IMR-90 (cell line): ENCODE measurements around the gene FRMPD4. TPM values are rescaled to one million over a fixed set of nuclear protein-coding genes. Genes with fewer than 3 reads are reported as not detected.

ENCODE experiments used
- ATAC-seq: fragments of 200-7000 bp; cut with Tn5 transposase; 2 replicates; pipeline ENCODE4 v1.9.1; 2020; ENCODE audit warnings: low read depth, mild to moderate bottlenecking, moderate library complexity
- BruUV-seq: library from RNA; stranded (reverse); fragments of 400-500 nt; replicated peaks from 2 replicates; lab custom pipeline; 2021; lab: Mats Ljungman, UMichigan
- CTCF ChIA-PET: fragments of 300-600 bp; formaldehyde crosslinking; extraction: SDS; loops from one replicate; lab custom pipeline; 2021; ENCODE audit warnings: antibody characterized with exemption; lab: Yijun Ruan, JAX
- POLR2A ChIA-PET: fragments of 300-600 bp; sonication (Branson Sonifier 250); formaldehyde crosslinking; loops from one replicate; lab custom pipeline; 2022; ENCODE audit warnings: antibody characterized with exemption; ENCODE audit not compliant: unreplicated experiment; lab: Charles Lee
- DNase-seq: peaks from one replicate; pipeline ENCODE4 v3.0.0; 2013
- H2AFZ ChIP-seq: replicated peaks from 2 replicates; pipeline ENCODE3; 2013; ENCODE audit warnings: low read length, mild to moderate bottlenecking; ENCODE audit not compliant: poor library complexity
- H2AK5ac ChIP-seq: 2 replicates; pipeline ENCODE4 v1.6.1; 2013; ENCODE audit warnings: low read depth, low read length, inconsistent platforms
- H2AK9ac ChIP-seq: replicated peaks from 2 replicates; pipeline ENCODE3; 2013; ENCODE audit warnings: mild to moderate bottlenecking, low read depth, low read length, moderate library complexity; ENCODE audit not compliant: poor library complexity
- H2BK120ac ChIP-seq: 2 replicates; pipeline ENCODE4 v1.6.1; 2013; ENCODE audit warnings: low read depth, low read length, inconsistent platforms
- H2BK15ac ChIP-seq: 3 replicates; pipeline ENCODE4 v1.6.1; 2013; ENCODE audit warnings: low read depth, low read length, inconsistent platforms
- H2BK20ac ChIP-seq: 2 replicates; pipeline ENCODE4 v1.6.1; 2013; ENCODE audit warnings: low read depth, mild to moderate bottlenecking, inconsistent platforms, low read length, moderate library complexity
- H2BK5ac ChIP-seq: 2 replicates; pipeline ENCODE4 v1.6.1; 2013; ENCODE audit warnings: mild to moderate bottlenecking, low read depth, low read length, inconsistent platforms; ENCODE audit not compliant: poor library complexity, severe bottlenecking
- H3K14ac ChIP-seq: replicated peaks from 2 replicates; pipeline ENCODE4 v1.6.1; 2013; ENCODE audit warnings: low read depth, low read length, inconsistent platforms
- H3K18ac ChIP-seq: 2 replicates; pipeline ENCODE4 v1.6.1; 2013; ENCODE audit warnings: low read depth, low read length, control low read depth
- H3K23ac ChIP-seq: 2 replicates; pipeline ENCODE4 v1.6.1; 2013; ENCODE audit warnings: low read depth, low read length, inconsistent platforms
- H3K27ac ChIP-seq: 2 replicates; pipeline ENCODE4 v1.5.1; 2013; ENCODE audit warnings: mild to moderate bottlenecking, control low read depth, low read length; ENCODE audit not compliant: insufficient read depth
- H3K27me3 ChIP-seq: 2 replicates; pipeline ENCODE4 v1.6.1; 2013; ENCODE audit warnings: low read length; ENCODE audit not compliant: control insufficient read depth, insufficient read depth
- H3K36me3 ChIP-seq: 2 replicates; pipeline ENCODE4 v1.6.1; 2013; ENCODE audit warnings: low read length, mixed read lengths; ENCODE audit not compliant: control insufficient read depth, insufficient read depth
- H3K4ac ChIP-seq: 2 replicates; pipeline ENCODE4 v1.6.1; 2013; ENCODE audit warnings: low read depth, low read length, inconsistent platforms
- H3K4me1 ChIP-seq: 2 replicates; pipeline ENCODE4 v1.6.1; 2013; ENCODE audit warnings: low read length, mixed read lengths; ENCODE audit not compliant: control insufficient read depth, insufficient read depth
- H3K4me2 ChIP-seq: 2 replicates; pipeline ENCODE4 v1.6.1; 2013; ENCODE audit warnings: low read depth, mild to moderate bottlenecking, control low read depth, low read length, moderate library complexity
- H3K4me3 ChIP-seq: 2 replicates; pipeline ENCODE4 v1.5.1; 2013; ENCODE audit warnings: low read depth, mild to moderate bottlenecking, control low read depth, low read length, moderate library complexity; ENCODE audit not compliant: insufficient read depth
- H3K56ac ChIP-seq: 2 replicates; pipeline ENCODE4 v1.6.1; 2013; ENCODE audit warnings: low read length, inconsistent platforms; ENCODE audit not compliant: insufficient read depth; ENCODE audit errors: extremely low read depth
- H3K79me1 ChIP-seq, 2 experiments: 2 replicates each; pipeline ENCODE4 v1.6.1; 2013; ENCODE audit warnings: low read length in 2 of 2, inconsistent platforms in 1 of 2, low read depth in 1 of 2
- H3K9ac ChIP-seq: 2 replicates; pipeline ENCODE4 v1.6.1; 2013; ENCODE audit warnings: low read depth, low read length, control low read depth
- H3K9me1 ChIP-seq: 2 replicates; pipeline ENCODE4 v1.6.1; 2013; ENCODE audit warnings: low read length, inconsistent platforms; ENCODE audit not compliant: insufficient read depth
- H3K9me3 ChIP-seq: 2 replicates; pipeline ENCODE4 v1.6.1; 2013; ENCODE audit warnings: low read length; ENCODE audit not compliant: control insufficient read depth, insufficient read depth
- H4K20me1 ChIP-seq: 2 replicates; pipeline ENCODE4 v1.6.1; 2013; ENCODE audit warnings: low read length, inconsistent platforms; ENCODE audit not compliant: insufficient read depth
- H4K5ac ChIP-seq: 2 replicates; pipeline ENCODE4 v1.6.1; 2013; ENCODE audit warnings: mild to moderate bottlenecking, low read depth, low read length, control low read depth
- H4K8ac ChIP-seq, 2 experiments: 2 replicates each; pipeline ENCODE4 v1.6.1; 2013; ENCODE audit warnings: low read depth in 2 of 2, low read length in 2 of 2, control low read depth in 1 of 2, inconsistent platforms in 1 of 2
- H4K91ac ChIP-seq: 2 replicates; pipeline ENCODE4 v1.6.1; 2013; ENCODE audit warnings: low read depth, low read length, inconsistent platforms; ENCODE audit not compliant: insufficient read depth
- BHLHE40 ChIP-seq: fragments of 150-350 bp; IDR thresholded peaks from 2 replicates; pipeline ENCODE4 v1.6.1; 2016; ENCODE audit warnings: mild to moderate bottlenecking, low read depth, low read length
- CEBPB ChIP-seq: IDR thresholded peaks from 2 replicates; pipeline ENCODE4 v1.6.1; 2012; ENCODE audit warnings: low read depth, low read length, improper control_type of control experiment
- CHD1 ChIP-seq: IDR thresholded peaks from 2 replicates; pipeline ENCODE4 v1.6.1; 2012; ENCODE audit warnings: low read depth, low read length, improper control_type of control experiment
- CTCF ChIP-seq: conservative IDR thresholded peaks from 2 replicates; pipeline ENCODE4 v1.5.1; 2012; ENCODE audit warnings: mild to moderate bottlenecking, low read depth, low read length, improper control_type of control experiment
- FOS ChIP-seq: fragments of 150-350 bp; IDR thresholded peaks from 2 replicates; pipeline ENCODE4 v1.6.1; 2016; ENCODE audit warnings: low read depth, low read length
- MAFK ChIP-seq: IDR thresholded peaks from 2 replicates; pipeline ENCODE4 v1.6.1; 2012; ENCODE audit warnings: low read depth, low read length, improper control_type of control experiment
- MAZ ChIP-seq: IDR thresholded peaks from 2 replicates; pipeline ENCODE4 v1.6.1; 2012; ENCODE audit warnings: low read depth, mild to moderate bottlenecking, low read length, improper control_type of control experiment, moderate library complexity, borderline replicate concordance
- MXI1 ChIP-seq: IDR thresholded peaks from 2 replicates; pipeline ENCODE4 v1.6.1; 2012; ENCODE audit warnings: low read depth, mild to moderate bottlenecking, low read length, moderate library complexity, borderline replicate concordance
- NFE2L2 ChIP-seq: fragments of 150-350 bp; IDR thresholded peaks from 2 replicates; pipeline ENCODE4 v1.6.1; 2016; ENCODE audit warnings: low read depth, mild to moderate bottlenecking, low read length
- POLR2A ChIP-seq: IDR thresholded peaks from 2 replicates; pipeline ENCODE4 v1.6.1; 2012; ENCODE audit warnings: mild to moderate bottlenecking, low read depth, low read length
- RAD21 ChIP-seq: IDR thresholded peaks from 2 replicates; pipeline ENCODE4 v1.6.1; 2012; ENCODE audit warnings: low read length, improper control_type of control experiment
- RCOR1 ChIP-seq: IDR thresholded peaks from 2 replicates; pipeline ENCODE4 v1.6.1; 2012; ENCODE audit warnings: mild to moderate bottlenecking, low read length, improper control_type of control experiment; ENCODE audit not compliant: insufficient replicate concordance
- RFX5 ChIP-seq: IDR thresholded peaks from 2 replicates; pipeline ENCODE4 v1.8.0; 2012; ENCODE audit warnings: low read depth, mild to moderate bottlenecking, low read length, moderate library complexity
- SMC3 ChIP-seq: fragments of 150-350 bp; IDR thresholded peaks from 2 replicates; pipeline ENCODE4 v1.6.1; 2016; ENCODE audit warnings: low read depth, mild to moderate bottlenecking, antibody characterized with exemption, low read length, moderate library complexity
- WGBS, 2 experiments: methylation state at CpG; one replicate each; pipeline versions ENCODE4 v1.1.5 to v1.1.7; 2013; ENCODE audit warnings: missing lambda C conversion rate in 2 of 2; ENCODE audit not compliant: insufficient read length in 1 of 2; ENCODE audit errors: extremely low coverage in 2 of 2; 5-methylcytosine and 5-hydroxymethylcytosine counted together
- dilution Hi-C: fragments of 300-500 bp; cut with HindIII; formaldehyde crosslinking; loops from one replicate; pipeline ENCODE4 v1.14.3; 2018; ENCODE audit warnings: low sequenced_read_pairs; ENCODE audit not compliant: unreplicated experiment
- in situ Hi-C: fragments of 300-500 bp; cut with MboI; formaldehyde crosslinking; loops from 3 replicates; pipeline ENCODE4 v1.14.3; 2019; ENCODE audit warnings: low sequenced_read_pairs, inconsistent platforms, mixed read lengths
- intact Hi-C: fragments of 100-400 bp; cut with micrococcal nuclease; formaldehyde crosslinking; loops from 2 replicates; pipeline ENCODE4 v1.10.0; 2022
- polyA plus RNA-seq, 3 experiments: library from polyadenylated mRNA; depleted of rRNA; stranded (reverse); fragments of >200 nt; gene quantifications; 2 replicates each; pipeline ENCODE4 v1.2.3, GENCODE V29; 2012; ENCODE audit warnings: low replicate concordance in 1 of 3
- total RNA-seq: library from RNA; depleted of rRNA; stranded (reverse); fragments of >200 nt; gene quantifications from 2 replicates; pipeline ENCODE4 v1.2.3, GENCODE V29; 2012
- TF ChIP-seq, protein P1 (sequence below): fragments of 150-350 bp; IDR thresholded peaks from 2 replicates; pipeline ENCODE4 v1.6.1; 2017; ENCODE audit warnings: mild to moderate bottlenecking, antibody characterized with exemption, low read length, low read depth

FRMPD4 gene
- total and polyA plus RNA-seq, 2 of the 4 experiments (the other 2 are of a cell fraction): 0.53 to 1.1 TPM

DNA sequence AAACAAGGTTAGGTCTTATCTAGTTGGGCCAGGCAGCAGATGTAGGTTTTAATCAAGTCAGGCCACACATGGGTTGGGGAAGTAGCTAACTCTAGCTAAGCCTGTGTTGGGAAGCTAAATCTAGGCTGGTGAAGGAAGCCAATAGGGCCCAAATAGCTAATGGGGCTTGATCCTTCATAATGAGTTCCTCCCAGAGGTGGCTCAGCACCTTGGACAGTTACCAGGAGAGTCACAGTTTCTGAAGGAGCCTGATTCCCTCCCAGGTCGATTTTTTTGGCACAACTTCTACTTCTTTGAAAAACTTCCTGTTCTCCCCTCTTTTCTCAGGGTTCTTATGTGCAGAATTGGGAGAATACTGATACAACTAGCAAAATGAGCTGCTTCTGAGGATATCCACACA is 410.5 kb downstream of the FRMPD4 start:
- WGBS, 2 experiments: no CpG with 5 or more reads among the region's 1 CpG
- in situ Hi-C loops (no loop called here), dilution Hi-C loops (no loop called here)

More for the DNA sequence above, 410.5 kb downstream of the FRMPD4 start:
- Histone ChIP-seq H3K4me1 (no peaks in the 10 kb centered on the region), H3K27me3 (no peaks in the 10 kb centered on the region), H3K4me3 (no peak overlapping the region), H2BK20ac (no peak overlapping the region), H3K79me1 (no peaks in the 10 kb centered on the region), H2AK5ac (no peak overlapping the region), H3K27ac (no peak overlapping the region), H3K23ac (no peak overlapping the region), H2BK15ac (no peak overlapping the region), H3K18ac (no peak overlapping the region), H4K8ac (no peak overlapping the region), H4K5ac (no peak overlapping the region), H3K4me2 (no peak overlapping the region), H2BK120ac (no peak overlapping the region), H3K9ac (no peak overlapping the region), H3K14ac (no peak overlapping the region), H3K36me3 (no peaks in the 10 kb centered on the region), H3K9me1 (no peaks in the 10 kb centered on the region), H2AFZ (no peak overlapping the region), H4K20me1 (no peaks in the 10 kb centered on the region), H3K56ac (no peak overlapping the region), H3K9me3 (no peaks in the 10 kb centered on the region), H3K4ac (no peak overlapping the region), H4K91ac (no peak overlapping the region), H2BK5ac (no peak overlapping the region), H2AK9ac (no peak overlapping the region)
- CTCF ChIA-PET: interaction anchor here (1.0 kb wide), 1 partner anchor 10 kb away, joined by 3 read pairs; no protein-coding TSS in a partner anchor
- POLR2A ChIA-PET: no interaction called here
- intact Hi-C loops: no loop called here
- TF ChIP-seq CTCF (no peak), FOS (no peak), NFE2L2 (no peak), MAZ (no peak), SMC3 (no peak), MAFK (no peak), MXI1 (no peak), RFX5 (no peak), CEBPB (no peak), POLR2A (no peak), RCOR1 (no peak), BHLHE40 (no peak), CHD1 (no peak), RAD21 (no peak)
- TF ChIP-seq, protein P1, sequence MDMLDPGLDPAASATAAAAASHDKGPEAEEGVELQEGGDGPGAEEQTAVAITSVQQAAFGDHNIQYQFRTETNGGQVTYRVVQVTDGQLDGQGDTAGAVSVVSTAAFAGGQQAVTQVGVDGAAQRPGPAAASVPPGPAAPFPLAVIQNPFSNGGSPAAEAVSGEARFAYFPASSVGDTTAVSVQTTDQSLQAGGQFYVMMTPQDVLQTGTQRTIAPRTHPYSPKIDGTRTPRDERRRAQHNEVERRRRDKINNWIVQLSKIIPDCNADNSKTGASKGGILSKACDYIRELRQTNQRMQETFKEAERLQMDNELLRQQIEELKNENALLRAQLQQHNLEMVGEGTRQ: no peak
- DNase-seq (peak; percentile 17), ATAC-seq (no peak)
- BruUV-seq: no TSS peak
